Dedifferentiated amniotic fluid mesenchymal stem cell (primary cell): Measurements from ENCODE around the gene FOSB.
A peak's percentile ranks its signal among the peaks of the same experiment; 100 is the strongest.

Experiments used
- DNase-seq: peaks from one replicate; pipeline ENCODE4 v3.0.0-alpha.2; 2016; ENCODE audit errors: extremely low spot score

The FOSB gene

DNA sequence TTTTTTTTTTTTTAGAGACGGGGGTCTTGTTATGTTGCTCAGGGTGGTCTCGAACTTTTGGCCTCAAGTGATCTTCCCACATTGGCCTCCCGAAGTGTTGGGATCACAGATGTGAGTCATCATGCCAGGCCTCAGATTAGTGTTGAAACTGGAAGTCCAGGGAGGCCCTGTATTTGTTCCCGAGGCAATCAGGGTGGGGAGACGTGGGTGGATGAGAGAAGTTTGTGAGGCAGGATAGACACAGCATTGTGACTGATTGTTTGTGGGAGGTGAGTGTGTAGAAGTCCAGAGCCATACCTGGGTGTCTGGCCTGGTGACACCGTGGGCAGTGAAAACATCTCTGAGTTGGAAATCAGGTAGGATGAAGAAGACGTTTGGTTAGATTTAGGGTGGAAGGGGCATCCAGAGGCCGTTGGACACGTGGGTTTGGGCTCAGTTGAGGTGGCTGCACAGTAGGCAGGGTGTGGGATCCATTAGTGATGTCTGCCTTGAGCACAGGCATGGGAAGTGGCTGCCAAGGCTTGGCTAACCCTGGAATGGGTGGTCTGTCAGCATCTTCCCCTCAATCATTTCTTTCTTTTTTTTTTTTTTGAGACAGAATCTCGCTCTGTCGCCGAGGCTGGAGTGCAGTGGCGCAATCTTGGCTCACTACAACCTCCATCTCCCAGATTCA lies 16.6 kb downstream of the FOSB start:
- DNase-seq: no peak

DNA sequence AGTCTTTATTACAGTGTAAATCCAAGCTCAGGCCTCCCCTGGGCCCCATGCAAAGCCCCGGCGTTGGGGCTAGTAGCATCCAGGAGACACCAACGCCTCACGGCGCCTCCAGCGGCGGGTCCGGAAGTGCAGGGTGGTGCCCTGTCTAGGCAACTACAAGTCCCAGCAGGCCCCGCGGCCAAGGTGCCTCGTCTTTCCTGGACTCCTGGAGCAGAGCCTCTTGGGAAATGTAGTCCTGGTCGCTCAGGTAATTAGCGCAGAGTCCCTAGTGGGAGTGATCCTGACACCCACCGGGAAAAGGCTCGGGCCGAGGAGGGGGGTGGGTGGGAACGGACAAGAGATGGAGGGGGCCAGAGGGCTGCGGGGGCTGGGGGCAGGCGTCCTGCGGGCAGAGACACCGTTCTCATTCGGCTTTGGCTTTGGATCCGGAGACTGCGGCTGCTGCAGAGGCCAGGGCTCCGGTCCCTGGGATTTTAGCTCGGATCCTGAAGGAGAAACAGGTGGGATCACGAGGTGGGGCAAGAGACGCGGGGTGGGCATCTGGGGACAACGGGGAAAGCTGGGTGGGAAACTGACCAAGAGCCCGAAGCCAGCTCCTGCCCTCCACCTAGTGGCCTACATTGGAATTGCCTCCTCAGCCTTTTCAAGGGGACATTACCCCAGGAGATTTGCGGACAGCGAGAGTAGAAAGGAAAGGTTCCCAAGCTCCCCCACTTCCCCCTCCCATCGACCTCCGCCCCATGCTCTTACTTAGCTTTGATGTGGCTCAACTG lies 17.7 kb downstream of the FOSB start:
- peak; percentile 96 for DNase-seq

DNA sequence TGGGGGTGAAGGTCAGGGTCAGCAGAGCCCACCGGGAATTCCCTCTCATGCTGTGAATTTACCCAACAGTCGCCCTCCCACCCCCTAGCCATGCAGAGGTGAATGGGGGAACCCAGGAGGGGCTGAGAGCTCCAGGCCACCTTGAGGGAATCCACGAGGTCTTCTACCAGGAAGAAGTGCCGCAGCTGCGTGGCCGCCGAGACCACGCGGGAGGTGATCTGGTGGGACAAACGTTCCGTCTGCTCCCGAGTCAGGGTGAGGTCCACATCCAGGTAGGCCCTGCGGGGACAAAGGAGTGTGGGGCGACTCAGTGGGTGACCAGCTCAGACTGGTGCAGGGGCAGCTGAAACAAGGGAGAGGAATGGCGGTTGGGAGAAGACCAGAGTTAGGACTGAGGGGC lies 20.9 kb downstream of the FOSB start:
- DNase-seq: no peak

DNA sequence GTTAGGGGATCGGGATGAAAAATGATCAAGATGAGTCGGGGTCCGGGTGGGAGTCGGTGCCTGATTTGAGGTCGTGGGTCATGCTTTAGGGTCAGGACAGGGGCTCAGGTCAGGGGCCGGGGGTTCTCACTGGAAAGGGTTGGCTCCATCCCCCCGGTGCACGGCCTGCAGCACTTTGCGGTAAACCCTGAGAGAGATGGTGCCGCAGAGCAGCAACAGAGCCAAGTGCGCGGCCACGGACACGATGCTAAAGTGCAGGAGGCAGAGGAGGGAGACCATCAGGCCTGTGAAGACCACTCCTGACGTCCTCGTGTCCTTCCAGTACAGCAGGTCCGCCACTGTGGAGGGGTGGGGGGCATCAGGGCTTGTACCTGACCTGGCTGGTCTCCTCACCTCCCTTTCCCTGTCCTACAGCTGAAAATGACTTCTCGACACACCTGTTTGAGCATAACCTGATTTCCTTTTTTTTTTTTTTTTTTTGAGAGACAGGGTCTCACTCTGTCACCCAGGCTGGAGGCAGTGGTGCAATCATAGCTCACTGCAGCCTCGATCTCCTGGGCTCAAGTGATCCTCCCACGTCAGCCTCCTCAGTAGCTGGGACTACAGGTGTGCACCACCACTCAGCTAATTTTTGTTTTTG lies 21.5 kb downstream of the FOSB start:
- no peak for DNase-seq

DNA sequence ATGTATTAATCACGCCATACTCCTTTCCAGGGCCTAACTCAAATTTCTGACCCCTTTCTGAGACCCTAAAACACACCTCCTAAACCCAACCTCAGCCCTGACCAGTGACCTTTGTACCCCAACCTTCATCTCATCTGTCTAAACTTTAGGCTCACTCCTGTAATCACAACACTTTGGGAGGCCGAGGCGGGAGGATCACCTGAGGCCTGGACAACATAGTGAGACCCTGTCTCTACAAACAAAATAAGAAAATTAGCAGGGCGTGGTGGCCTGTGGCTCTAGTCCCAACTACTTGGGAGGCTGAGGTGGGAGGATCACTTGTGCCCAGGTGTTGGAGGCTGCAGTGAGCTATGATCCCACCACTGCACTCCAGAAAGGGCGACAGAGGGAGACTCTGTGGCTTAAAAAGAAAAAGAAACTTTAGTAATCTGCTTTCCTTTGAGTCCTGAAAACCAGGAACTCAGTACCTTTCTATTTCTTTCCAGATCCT lies 24.4 kb downstream of the FOSB start:
- no peak for DNase-seq

DNA sequence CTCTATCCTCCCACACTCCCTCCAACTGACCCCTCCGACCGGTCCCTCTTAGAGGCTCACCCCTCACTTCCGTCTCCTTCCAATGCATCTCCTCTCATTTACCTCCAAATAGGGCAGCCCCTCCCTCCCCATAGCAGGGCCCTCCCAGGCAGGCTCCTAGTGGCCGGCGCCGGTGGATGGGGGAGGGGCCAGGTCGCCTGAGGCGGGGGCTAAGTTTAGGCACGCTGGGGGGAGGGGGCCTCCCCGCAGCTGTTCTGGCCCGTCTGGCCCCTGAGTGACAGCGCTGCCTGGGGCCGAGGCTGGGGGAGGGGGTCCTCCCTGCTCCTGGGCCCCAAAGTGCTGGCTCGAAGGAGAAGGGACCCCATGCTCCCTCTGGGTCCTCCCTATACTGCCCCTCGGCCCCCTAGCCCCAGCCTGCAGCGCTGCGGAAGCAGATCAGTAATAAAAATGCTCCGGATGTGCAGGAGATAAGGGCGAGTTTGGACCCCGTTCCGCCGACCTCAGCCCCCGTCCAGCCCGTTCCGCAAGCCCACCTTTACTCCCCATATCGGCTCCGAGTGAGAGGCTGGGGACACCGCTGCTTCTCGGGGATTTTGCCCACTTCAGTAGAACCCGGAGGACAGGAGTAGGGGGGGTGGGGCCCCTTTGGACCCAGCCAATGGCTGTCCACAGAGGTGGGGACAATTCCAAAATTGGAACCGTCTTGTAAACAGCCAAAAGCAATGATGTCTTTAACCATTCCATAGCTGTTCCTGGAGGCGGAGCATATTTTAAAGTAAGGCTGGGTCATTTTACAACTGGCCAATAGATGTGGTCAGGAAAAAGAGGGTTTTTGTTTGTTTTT lies 25.1 kb downstream of the FOSB start:
- peak; percentile 43 for DNase-seq

DNA sequence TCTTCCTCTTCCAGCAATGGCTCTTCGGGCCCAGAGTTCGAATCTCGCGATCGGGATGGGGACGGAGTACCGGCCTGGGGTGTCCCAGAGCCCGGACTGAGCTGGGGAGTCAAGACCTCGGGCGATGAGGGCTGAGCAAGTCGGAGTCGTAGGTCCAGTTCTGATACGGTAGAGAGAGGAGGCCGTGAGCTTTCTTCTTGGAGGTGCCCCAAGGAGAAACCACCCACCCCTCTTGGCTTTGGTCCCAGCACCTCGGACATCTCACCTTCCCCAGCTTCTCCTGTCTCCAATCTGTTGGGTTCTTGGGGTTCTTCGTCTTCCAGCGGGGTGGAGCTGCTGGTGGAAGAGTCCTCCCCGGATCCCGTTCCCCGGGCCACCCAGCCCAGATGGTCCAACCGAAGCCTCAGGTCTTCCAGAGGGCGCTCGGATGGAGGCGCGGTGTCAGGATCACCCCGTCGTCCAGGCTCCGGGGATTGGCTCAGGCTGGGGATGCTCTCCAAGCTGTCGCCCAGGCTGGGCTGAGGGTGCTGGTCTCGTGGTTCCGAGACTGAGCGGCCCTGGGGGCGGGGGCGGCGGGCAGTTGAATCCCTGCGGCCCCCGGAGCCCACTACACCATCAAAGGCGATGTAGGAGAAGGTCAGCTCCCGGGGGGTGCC lies 26.6 kb downstream of the FOSB start:
- no peak for DNase-seq

DNA sequence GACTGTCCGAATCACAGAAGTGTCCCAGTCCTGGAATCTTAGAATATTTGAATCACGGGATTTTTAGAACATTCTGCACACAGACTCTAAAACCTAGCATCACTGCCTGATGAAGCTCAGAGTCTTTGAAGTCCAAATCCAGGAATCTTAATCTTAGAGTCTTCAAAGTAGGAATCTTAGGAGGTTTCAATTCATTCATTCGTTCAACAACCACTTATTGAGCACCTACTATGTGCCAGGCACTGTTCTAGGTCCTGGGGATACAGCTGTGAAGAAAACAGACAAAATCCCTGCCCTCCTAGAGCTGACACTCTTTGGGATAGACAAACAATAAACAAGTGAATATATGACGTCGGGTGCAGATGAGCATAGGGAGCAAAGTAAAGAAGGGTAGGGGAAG lies 27.4 kb downstream of the FOSB start:
- DNase-seq: no peak

DNA sequence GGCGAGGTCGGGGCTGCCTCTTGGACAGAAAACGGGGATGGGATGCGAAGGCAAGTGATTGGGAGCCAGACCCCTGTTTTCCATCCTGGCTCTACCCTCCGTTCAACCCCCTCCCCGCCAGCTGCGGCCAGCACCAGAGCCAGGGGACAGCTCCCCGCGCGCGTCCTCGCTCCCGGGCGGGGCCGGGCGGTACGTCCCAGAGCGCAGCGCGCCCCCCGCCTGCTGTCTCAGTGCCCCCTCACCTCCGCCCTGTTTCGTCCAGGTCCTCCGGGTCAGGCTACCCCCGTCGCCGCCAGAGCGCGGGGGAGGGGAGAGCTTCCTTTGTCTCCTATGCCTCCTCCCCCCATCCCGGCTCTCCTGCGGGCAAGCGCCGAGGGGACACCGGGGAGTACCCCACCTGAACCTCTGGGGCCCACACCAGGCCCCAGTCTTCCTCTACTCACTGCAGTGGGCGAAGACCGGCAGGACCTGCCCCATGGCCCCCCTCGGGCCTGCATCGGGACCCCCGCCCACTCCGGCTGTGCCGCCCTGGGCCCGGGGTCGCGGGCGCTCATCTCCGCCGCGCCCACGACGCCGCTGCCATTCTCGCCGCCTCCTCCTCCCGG lies 28.7 kb downstream of the FOSB start:
- DNase-seq: no peak

DNA sequence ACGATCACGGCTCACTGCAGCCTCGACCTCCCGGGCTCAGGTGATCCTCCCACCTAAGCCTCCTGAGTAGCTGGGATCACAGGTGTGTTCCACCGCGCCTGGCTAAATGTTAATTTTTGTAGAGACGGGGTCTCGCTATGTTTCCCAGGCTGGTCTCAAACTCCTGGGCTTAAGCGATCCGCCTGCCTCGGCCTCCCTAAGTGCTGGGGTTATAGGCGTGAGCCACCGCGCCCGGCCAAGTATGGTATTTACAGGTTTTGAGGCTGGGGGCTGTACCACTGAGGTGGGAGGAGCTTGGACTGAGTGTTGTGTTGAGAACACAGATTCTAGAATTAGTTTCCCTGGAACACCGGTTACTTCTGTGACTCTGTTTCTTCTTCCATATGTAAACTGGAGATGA lies 30.0 kb downstream of the FOSB start:
- DNase-seq: no peak

DNA sequence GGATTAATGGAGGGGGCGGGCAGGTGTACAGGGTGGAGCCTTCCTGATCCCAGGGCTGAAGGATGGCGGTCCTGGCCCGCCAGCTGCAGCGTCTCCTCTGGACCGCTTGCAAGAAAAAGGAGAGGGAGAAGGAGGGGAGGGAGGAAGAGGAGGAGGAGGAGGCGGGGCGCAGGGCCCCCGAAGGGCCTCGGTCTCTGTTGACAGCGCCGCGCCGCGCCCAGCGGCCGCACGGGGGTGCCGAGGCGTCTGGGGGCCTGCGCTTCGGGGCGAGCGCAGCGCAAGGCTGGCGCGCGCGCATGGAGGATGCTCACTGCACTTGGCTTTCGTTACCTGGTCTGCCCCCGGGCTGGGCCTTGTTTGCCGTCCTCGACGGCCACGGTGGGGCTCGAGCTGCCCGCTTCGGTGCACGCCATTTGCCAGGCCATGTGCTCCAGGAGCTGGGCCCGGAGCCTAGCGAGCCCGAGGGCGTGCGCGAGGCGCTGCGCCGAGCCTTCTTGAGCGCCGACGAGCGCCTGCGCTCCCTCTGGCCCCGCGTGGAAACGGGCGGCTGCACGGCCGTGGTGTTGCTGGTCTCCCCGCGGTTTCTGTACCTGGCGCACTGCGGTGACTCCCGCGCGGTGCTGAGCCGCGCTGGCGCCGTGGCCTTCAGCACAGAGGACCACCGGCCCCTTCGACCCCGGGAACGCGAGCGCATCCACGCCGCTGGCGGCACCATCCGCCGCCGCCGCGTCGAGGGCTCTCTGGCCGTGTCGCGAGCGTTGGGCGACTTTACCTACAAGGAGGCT lies 30.8 kb downstream of the FOSB start, which contains the start of gene PPM1N:
TSS of gene PPM1N (plus strand) at position 33 of the 785 bp plus-strand sequence. CDS start at position 63, 30 bp downstream.
- DNase-seq: no peak

DNA sequence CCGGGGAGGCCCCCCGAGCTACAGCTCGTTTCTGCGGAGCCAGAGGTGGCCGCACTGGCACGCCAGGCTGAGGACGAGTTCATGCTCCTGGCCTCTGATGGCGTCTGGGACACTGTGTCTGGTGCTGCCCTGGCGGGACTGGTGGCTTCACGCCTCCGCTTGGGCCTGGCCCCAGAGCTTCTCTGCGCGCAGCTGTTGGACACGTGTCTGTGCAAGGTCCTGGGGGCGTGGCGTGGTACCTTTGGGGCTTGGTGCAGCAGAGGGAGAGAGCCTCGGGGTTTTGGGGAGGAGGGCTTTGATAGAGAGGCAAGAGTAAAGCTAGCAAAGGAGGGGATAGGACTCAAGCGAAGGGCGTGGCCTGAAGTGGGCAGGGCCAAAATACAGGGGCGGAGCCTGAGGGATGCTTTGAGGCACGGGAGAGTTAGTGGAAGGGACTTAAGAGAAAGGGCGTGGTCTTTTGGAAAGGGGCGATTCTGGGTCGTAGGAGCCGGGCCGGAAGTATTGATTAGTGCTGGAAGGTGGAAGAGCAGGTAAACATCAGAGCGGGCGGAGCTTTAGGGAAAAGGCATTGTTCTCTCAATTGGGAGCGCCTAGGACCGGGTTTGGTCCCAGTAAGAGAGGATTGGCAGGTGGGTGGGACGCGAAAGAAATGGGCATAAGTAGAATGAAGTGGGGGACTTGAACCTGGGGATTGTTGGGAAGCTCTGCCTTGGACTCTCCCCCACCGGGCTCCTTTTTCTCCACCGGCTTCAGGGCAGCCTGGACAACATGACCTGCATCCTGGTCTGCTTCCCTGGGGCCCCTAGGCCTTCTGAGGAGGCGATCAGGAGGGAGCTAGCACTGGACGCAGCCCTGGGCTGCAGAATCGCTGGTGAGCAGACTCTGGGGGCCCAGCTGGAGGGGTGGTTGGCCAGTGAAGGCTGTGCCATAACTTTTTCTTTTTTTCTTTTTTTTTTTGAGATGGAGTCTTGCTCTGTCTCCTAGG lies 31.7 kb downstream of the FOSB start:
- DNase-seq: no peak

DNA sequence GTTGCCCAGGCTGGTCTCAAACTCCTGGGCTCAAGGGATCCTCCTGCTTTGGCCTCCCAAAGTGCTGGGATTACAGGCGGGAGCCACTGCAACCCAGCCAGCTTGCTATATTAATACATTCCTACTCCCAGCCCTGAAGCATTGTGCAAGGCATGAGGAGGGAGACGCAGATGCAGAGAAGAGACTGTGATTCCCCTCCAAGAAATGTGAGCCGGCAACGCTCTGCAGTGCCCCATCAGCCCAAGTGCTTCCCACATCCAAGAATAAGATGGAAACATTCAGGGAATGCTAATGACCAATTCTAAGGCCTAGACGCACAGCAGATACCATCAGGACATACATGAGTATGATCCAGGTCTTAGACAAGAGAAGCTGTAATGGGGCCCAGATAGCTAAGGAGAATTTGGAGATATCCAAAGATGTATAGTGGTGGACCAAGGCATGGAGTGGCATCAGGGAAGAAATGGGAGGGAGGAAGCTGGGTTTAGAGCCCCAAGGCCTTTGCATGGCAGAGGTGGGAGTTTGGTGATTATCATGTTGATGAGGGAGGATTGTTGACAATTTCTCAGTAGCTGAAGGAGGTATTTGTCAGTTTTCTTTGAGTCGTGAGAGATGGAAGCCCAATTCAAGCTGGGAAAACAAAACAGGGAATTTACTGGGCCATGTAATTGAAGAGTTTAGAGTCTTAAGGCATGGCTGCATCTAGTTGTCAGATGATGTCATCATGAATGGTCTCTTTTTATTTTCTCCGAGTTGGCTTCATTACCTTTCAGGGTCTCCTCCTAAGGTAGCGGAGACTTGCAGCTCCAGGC lies 33.3 kb downstream of the FOSB start:
- no peak for DNase-seq

DNA sequence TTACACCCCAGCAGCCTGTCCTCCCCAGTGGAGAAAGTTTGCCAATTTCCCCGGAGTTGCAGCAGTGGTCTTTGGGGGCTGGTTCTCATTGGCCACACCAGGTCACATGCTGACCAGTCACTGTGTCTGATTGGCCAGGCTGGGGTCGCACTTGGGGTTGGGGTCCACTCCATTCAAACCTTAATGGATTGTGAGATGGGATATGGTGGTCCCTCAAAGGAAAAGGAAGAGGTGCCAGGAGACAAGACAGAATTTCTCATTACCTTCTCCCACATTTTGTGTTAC lies 33.9 kb downstream of the FOSB start:
- DNase-seq: no peak

DNA sequence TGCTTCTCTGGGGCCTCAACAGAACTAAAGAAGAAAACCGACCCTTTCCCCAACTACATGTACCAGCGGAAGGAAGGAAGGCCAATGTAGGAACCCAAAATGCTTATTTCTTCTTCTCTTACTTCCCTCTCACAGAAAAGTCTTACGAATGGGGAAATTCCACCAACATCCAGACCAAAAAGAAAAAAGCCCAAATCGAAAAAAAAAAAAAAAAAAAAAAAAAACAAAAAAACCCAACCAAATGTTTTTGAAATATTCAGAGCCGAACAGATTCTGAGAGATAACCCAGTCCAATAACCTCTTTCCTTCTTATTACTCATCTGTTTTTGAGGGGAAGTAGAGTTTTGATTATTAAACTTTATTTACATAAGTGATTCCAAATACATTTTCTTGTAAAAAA lies 34.3 kb downstream of the FOSB start:
- no peak for DNase-seq

DNA sequence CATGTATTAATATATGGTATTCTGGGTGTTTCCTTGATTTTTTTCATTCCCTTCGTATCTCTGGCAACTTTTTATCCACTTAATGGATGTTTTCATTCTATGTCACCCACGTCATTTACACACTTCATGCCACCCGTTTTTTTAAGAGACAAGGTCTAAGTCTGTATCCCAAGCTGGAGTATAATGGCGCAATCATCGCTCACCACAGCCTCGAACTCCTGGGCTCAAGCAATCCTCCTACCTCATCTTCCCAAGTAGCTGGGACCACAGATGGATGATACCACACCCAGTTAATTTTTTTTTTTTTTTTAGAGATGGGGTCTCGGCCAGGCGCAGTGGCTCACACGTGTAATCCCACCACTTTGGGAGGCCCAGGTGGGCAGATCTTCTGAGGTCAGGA lies 36.1 kb downstream of the FOSB start:
- no peak for DNase-seq

DNA sequence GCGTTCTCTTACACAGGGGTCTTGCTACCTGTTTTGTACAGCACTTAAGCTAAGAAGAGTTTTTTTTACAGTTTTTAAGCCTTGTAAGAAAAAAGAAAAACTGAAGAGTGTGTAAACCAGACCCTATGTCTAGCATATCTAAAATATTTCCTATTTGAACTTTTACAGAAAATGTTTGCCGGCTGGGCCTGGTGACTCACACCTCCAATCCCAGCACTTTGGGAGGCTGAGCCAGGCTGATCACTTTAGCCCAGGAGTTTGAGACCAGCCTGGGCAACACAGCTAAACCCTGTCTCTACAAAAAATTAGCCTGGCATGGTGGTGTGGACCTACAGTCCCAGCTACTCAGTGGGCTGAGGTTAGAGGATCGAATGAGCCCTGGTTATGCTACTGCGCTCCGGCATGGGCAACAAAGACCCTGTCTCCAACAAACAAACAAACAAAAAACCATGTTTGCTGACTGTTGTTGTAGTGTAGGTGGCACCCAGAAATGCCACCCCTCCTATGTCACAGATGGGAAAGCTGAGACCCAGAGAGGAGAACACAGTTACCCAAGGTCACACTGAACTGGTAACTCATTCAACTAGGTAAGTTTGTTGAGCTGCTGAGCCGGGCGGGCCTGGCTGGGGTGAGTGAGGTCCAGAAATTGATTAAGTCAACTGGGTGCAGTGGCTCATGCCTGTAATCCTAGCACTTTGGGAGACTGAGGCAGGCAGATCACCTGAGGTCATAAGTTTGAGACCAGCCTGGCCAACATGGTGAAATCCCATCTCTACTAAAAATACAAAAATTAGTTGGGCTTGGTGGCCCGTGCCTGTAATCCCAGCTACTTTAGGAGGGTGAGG lies 37.6 kb downstream of the FOSB start:
- no peak for DNase-seq

DNA sequence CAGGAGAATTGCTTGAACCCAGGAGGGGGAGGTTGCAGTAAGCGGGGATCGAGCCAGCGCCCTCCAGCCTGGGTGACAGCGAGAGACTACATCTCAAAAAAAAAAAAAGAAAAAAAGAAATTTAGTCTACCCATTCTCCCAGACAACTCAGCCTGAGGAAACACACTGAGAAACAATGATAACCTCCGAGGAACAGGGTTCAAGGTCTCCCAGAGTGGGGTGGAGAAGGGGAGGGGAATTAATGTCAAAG lies 38.1 kb downstream of the FOSB start:
- DNase-seq: no peak
